IMR-90 (cell line): Measurements from ENCODE around the gene WDFY2. TPM values are rescaled to one million over a fixed set of nuclear protein-coding genes. Genes with fewer than 3 reads are reported as not detected.

Experiments
- ATAC-seq: fragments of 200-7000 bp; cut with Tn5 transposase; 2 replicates; pipeline ENCODE4 v1.9.1; 2020; ENCODE audit warnings: low read depth, mild to moderate bottlenecking, moderate library complexity
- BruUV-seq: library from RNA; stranded (reverse); fragments of 400-500 nt; replicated peaks from 2 replicates; lab custom pipeline; 2021; lab: Mats Ljungman, UMichigan
- CTCF ChIA-PET: fragments of 300-600 bp; formaldehyde crosslinking; extraction: SDS; loops from one replicate; lab custom pipeline; 2021; ENCODE audit warnings: antibody characterized with exemption; lab: Yijun Ruan, JAX
- POLR2A ChIA-PET: fragments of 300-600 bp; sonication (Branson Sonifier 250); formaldehyde crosslinking; loops from one replicate; lab custom pipeline; 2022; ENCODE audit warnings: antibody characterized with exemption; ENCODE audit not compliant: unreplicated experiment; lab: Charles Lee
- DNase-seq: peaks from one replicate; pipeline ENCODE4 v3.0.0; 2013
- H2AFZ ChIP-seq: replicated peaks from 2 replicates; pipeline ENCODE3; 2013; ENCODE audit warnings: low read length, mild to moderate bottlenecking; ENCODE audit not compliant: poor library complexity
- H2AK5ac ChIP-seq: 2 replicates; pipeline ENCODE4 v1.6.1; 2013; ENCODE audit warnings: low read depth, low read length, inconsistent platforms
- H2AK9ac ChIP-seq: replicated peaks from 2 replicates; pipeline ENCODE3; 2013; ENCODE audit warnings: mild to moderate bottlenecking, low read depth, low read length, moderate library complexity; ENCODE audit not compliant: poor library complexity
- H2BK120ac ChIP-seq: 2 replicates; pipeline ENCODE4 v1.6.1; 2013; ENCODE audit warnings: low read depth, low read length, inconsistent platforms
- H2BK15ac ChIP-seq: 3 replicates; pipeline ENCODE4 v1.6.1; 2013; ENCODE audit warnings: low read depth, low read length, inconsistent platforms
- H2BK20ac ChIP-seq: 2 replicates; pipeline ENCODE4 v1.6.1; 2013; ENCODE audit warnings: low read depth, mild to moderate bottlenecking, inconsistent platforms, low read length, moderate library complexity
- H2BK5ac ChIP-seq: 2 replicates; pipeline ENCODE4 v1.6.1; 2013; ENCODE audit warnings: mild to moderate bottlenecking, low read depth, low read length, inconsistent platforms; ENCODE audit not compliant: poor library complexity, severe bottlenecking
- H3K14ac ChIP-seq: replicated peaks from 2 replicates; pipeline ENCODE4 v1.6.1; 2013; ENCODE audit warnings: low read depth, low read length, inconsistent platforms
- H3K18ac ChIP-seq: 2 replicates; pipeline ENCODE4 v1.6.1; 2013; ENCODE audit warnings: low read depth, low read length, control low read depth
- H3K23ac ChIP-seq: 2 replicates; pipeline ENCODE4 v1.6.1; 2013; ENCODE audit warnings: low read depth, low read length, inconsistent platforms
- H3K27ac ChIP-seq: 2 replicates; pipeline ENCODE4 v1.5.1; 2013; ENCODE audit warnings: mild to moderate bottlenecking, control low read depth, low read length; ENCODE audit not compliant: insufficient read depth
- H3K27me3 ChIP-seq: 2 replicates; pipeline ENCODE4 v1.6.1; 2013; ENCODE audit warnings: low read length; ENCODE audit not compliant: control insufficient read depth, insufficient read depth
- H3K36me3 ChIP-seq: 2 replicates; pipeline ENCODE4 v1.6.1; 2013; ENCODE audit warnings: low read length, mixed read lengths; ENCODE audit not compliant: control insufficient read depth, insufficient read depth
- H3K4ac ChIP-seq: 2 replicates; pipeline ENCODE4 v1.6.1; 2013; ENCODE audit warnings: low read depth, low read length, inconsistent platforms
- H3K4me1 ChIP-seq: 2 replicates; pipeline ENCODE4 v1.6.1; 2013; ENCODE audit warnings: low read length, mixed read lengths; ENCODE audit not compliant: control insufficient read depth, insufficient read depth
- H3K4me2 ChIP-seq: 2 replicates; pipeline ENCODE4 v1.6.1; 2013; ENCODE audit warnings: low read depth, mild to moderate bottlenecking, control low read depth, low read length, moderate library complexity
- H3K4me3 ChIP-seq: 2 replicates; pipeline ENCODE4 v1.5.1; 2013; ENCODE audit warnings: low read depth, mild to moderate bottlenecking, control low read depth, low read length, moderate library complexity; ENCODE audit not compliant: insufficient read depth
- H3K56ac ChIP-seq: 2 replicates; pipeline ENCODE4 v1.6.1; 2013; ENCODE audit warnings: low read length, inconsistent platforms; ENCODE audit not compliant: insufficient read depth; ENCODE audit errors: extremely low read depth
- H3K79me1 ChIP-seq, 2 experiments: 2 replicates each; pipeline ENCODE4 v1.6.1; 2013; ENCODE audit warnings: low read length in 2 of 2, inconsistent platforms in 1 of 2, low read depth in 1 of 2
- H3K9ac ChIP-seq: 2 replicates; pipeline ENCODE4 v1.6.1; 2013; ENCODE audit warnings: low read depth, low read length, control low read depth
- H3K9me1 ChIP-seq: 2 replicates; pipeline ENCODE4 v1.6.1; 2013; ENCODE audit warnings: low read length, inconsistent platforms; ENCODE audit not compliant: insufficient read depth
- H3K9me3 ChIP-seq: 2 replicates; pipeline ENCODE4 v1.6.1; 2013; ENCODE audit warnings: low read length; ENCODE audit not compliant: control insufficient read depth, insufficient read depth
- H4K20me1 ChIP-seq: 2 replicates; pipeline ENCODE4 v1.6.1; 2013; ENCODE audit warnings: low read length, inconsistent platforms; ENCODE audit not compliant: insufficient read depth
- H4K5ac ChIP-seq: 2 replicates; pipeline ENCODE4 v1.6.1; 2013; ENCODE audit warnings: mild to moderate bottlenecking, low read depth, low read length, control low read depth
- H4K8ac ChIP-seq, 2 experiments: 2 replicates each; pipeline ENCODE4 v1.6.1; 2013; ENCODE audit warnings: low read depth in 2 of 2, low read length in 2 of 2, control low read depth in 1 of 2, inconsistent platforms in 1 of 2
- H4K91ac ChIP-seq: 2 replicates; pipeline ENCODE4 v1.6.1; 2013; ENCODE audit warnings: low read depth, low read length, inconsistent platforms; ENCODE audit not compliant: insufficient read depth
- BHLHE40 ChIP-seq: fragments of 150-350 bp; IDR thresholded peaks from 2 replicates; pipeline ENCODE4 v1.6.1; 2016; ENCODE audit warnings: mild to moderate bottlenecking, low read depth, low read length
- CEBPB ChIP-seq: IDR thresholded peaks from 2 replicates; pipeline ENCODE4 v1.6.1; 2012; ENCODE audit warnings: low read depth, low read length, improper control_type of control experiment
- CHD1 ChIP-seq: IDR thresholded peaks from 2 replicates; pipeline ENCODE4 v1.6.1; 2012; ENCODE audit warnings: low read depth, low read length, improper control_type of control experiment
- CTCF ChIP-seq: conservative IDR thresholded peaks from 2 replicates; pipeline ENCODE4 v1.5.1; 2012; ENCODE audit warnings: mild to moderate bottlenecking, low read depth, low read length, improper control_type of control experiment
- ELK1 ChIP-seq: fragments of 150-350 bp; IDR thresholded peaks from 2 replicates; pipeline ENCODE4 v1.6.1; 2016; ENCODE audit warnings: low read depth, mild to moderate bottlenecking, low read length, moderate library complexity, borderline replicate concordance
- FOS ChIP-seq: fragments of 150-350 bp; IDR thresholded peaks from 2 replicates; pipeline ENCODE4 v1.6.1; 2016; ENCODE audit warnings: low read depth, low read length
- MAFK ChIP-seq: IDR thresholded peaks from 2 replicates; pipeline ENCODE4 v1.6.1; 2012; ENCODE audit warnings: low read depth, low read length, improper control_type of control experiment
- MAZ ChIP-seq: IDR thresholded peaks from 2 replicates; pipeline ENCODE4 v1.6.1; 2012; ENCODE audit warnings: low read depth, mild to moderate bottlenecking, low read length, improper control_type of control experiment, moderate library complexity, borderline replicate concordance
- MXI1 ChIP-seq: IDR thresholded peaks from 2 replicates; pipeline ENCODE4 v1.6.1; 2012; ENCODE audit warnings: low read depth, mild to moderate bottlenecking, low read length, moderate library complexity, borderline replicate concordance
- NFE2L2 ChIP-seq: fragments of 150-350 bp; IDR thresholded peaks from 2 replicates; pipeline ENCODE4 v1.6.1; 2016; ENCODE audit warnings: low read depth, mild to moderate bottlenecking, low read length
- POLR2A ChIP-seq: IDR thresholded peaks from 2 replicates; pipeline ENCODE4 v1.6.1; 2012; ENCODE audit warnings: mild to moderate bottlenecking, low read depth, low read length
- RAD21 ChIP-seq: IDR thresholded peaks from 2 replicates; pipeline ENCODE4 v1.6.1; 2012; ENCODE audit warnings: low read length, improper control_type of control experiment
- RCOR1 ChIP-seq: IDR thresholded peaks from 2 replicates; pipeline ENCODE4 v1.6.1; 2012; ENCODE audit warnings: mild to moderate bottlenecking, low read length, improper control_type of control experiment; ENCODE audit not compliant: insufficient replicate concordance
- RFX5 ChIP-seq: IDR thresholded peaks from 2 replicates; pipeline ENCODE4 v1.8.0; 2012; ENCODE audit warnings: low read depth, mild to moderate bottlenecking, low read length, moderate library complexity
- SMC3 ChIP-seq: fragments of 150-350 bp; IDR thresholded peaks from 2 replicates; pipeline ENCODE4 v1.6.1; 2016; ENCODE audit warnings: low read depth, mild to moderate bottlenecking, antibody characterized with exemption, low read length, moderate library complexity
- USF2 ChIP-seq: fragments of 150-350 bp; IDR thresholded peaks from 2 replicates; pipeline ENCODE4 v1.6.1; 2017; ENCODE audit warnings: mild to moderate bottlenecking, antibody characterized with exemption, low read length, low read depth
- dilution Hi-C: fragments of 300-500 bp; cut with HindIII; formaldehyde crosslinking; loops from one replicate; pipeline ENCODE4 v1.14.3; 2018; ENCODE audit warnings: low sequenced_read_pairs; ENCODE audit not compliant: unreplicated experiment
- in situ Hi-C: fragments of 300-500 bp; cut with MboI; formaldehyde crosslinking; loops from 3 replicates; pipeline ENCODE4 v1.14.3; 2019; ENCODE audit warnings: low sequenced_read_pairs, inconsistent platforms, mixed read lengths
- intact Hi-C: fragments of 100-400 bp; cut with micrococcal nuclease; formaldehyde crosslinking; loops from 2 replicates; pipeline ENCODE4 v1.10.0; 2022
- polyA plus RNA-seq, 3 experiments: library from polyadenylated mRNA; depleted of rRNA; stranded (reverse); fragments of >200 nt; gene quantifications; 2 replicates each; pipeline ENCODE4 v1.2.3, GENCODE V29; 2012; ENCODE audit warnings: low replicate concordance in 1 of 3
- total RNA-seq: library from RNA; depleted of rRNA; stranded (reverse); fragments of >200 nt; gene quantifications from 2 replicates; pipeline ENCODE4 v1.2.3, GENCODE V29; 2012

The WDFY2 gene
- total and polyA plus RNA-seq, 2 of the 4 experiments (the other 2 are of a cell fraction) = 4.3 to 5.4 TPM

- no peak overlapping the region for H2AFZ ChIP-seq
- H2AK9ac ChIP-seq = no peak overlapping the region
- H3K23ac ChIP-seq = no peak overlapping the region
- no peak overlapping the region for H3K4me2 ChIP-seq
- H3K36me3 ChIP-seq = no peaks in the 10 kb centered on the region
- H3K79me1 ChIP-seq = peaks cover 49 to 82% of the 10 kb centered on the region in 2 experiments
- no peak overlapping the region for H3K27ac ChIP-seq
- dilution Hi-C loops = no loop called here
- TF ChIP-seq NFE2L2 = no peak
- TF ChIP-seq SMC3 = no peak
- no peak for TF ChIP-seq MXI1
- TF ChIP-seq BHLHE40 = no peak
- no peak for TF ChIP-seq RAD21
- no peak for TF ChIP-seq CHD1
- no peak for TF ChIP-seq CEBPB
- no peak for TF ChIP-seq MAZ
- no peak for TF ChIP-seq POLR2A
- TF ChIP-seq CTCF = no peak
- TF ChIP-seq FOS = no peak
- no peak for TF ChIP-seq RCOR1
- no peak for TF ChIP-seq USF2
- no peak for TF ChIP-seq ELK1
- TF ChIP-seq MAFK = no peak
- no peak for TF ChIP-seq RFX5
- H3K27me3 ChIP-seq = no peaks in the 10 kb centered on the region
- in situ Hi-C loops = no loop called here
- H2BK20ac ChIP-seq = no peak overlapping the region
- H3K4ac ChIP-seq = no peak overlapping the region
- H3K9me1 ChIP-seq = peaks cover 5% of the 10 kb centered on the region
- peaks cover 6% of the 10 kb centered on the region for H3K4me1 ChIP-seq
- H3K18ac ChIP-seq = no peak overlapping the region
- H2BK5ac ChIP-seq = no peak overlapping the region
- H4K91ac ChIP-seq = no peak overlapping the region
- intact Hi-C loops = no loop called here
- H4K8ac ChIP-seq = no peak overlapping the region
- no peak overlapping the region for H3K56ac ChIP-seq
- H3K9me3 ChIP-seq = no peaks in the 10 kb centered on the region
- H3K4me3 ChIP-seq = no peak overlapping the region
- H4K5ac ChIP-seq = no peak overlapping the region
- H2AK5ac ChIP-seq = no peak overlapping the region
- no peak overlapping the region for H2BK15ac ChIP-seq
- no TSS peak for BruUV-seq
- ChIA-PET POLR2A (no interaction called here), CTCF (no interaction called here)
- no peak overlapping the region for H3K9ac ChIP-seq
- H4K20me1 ChIP-seq = no peaks in the 10 kb centered on the region; the same call in 1 of the 2 replicates
- ATAC-seq (no peak), DNase-seq (no peak)
- H3K14ac ChIP-seq = no peak overlapping the region
- H2BK120ac ChIP-seq = no peak overlapping the region
Observed at GRCh38 chr13:51599444-51600176, 15.3 kb downstream of the WDFY2 start.
